Right ventricle myocardium inferior (tissue), 1 donor: ENCODE measurements around the gene XPA. TPM values are rescaled to one million over a fixed set of nuclear protein-coding genes. Genes with fewer than 3 reads are reported as not detected.
A peak's percentile ranks its signal among the peaks of the same experiment; 100 is the strongest.

Experiments
- ATAC-seq: fragments of 200-7000 bp; cut with Tn5 transposase; one replicate; pipeline ENCODE4 v1.9.1; 2020; ENCODE audit warnings: mild to moderate bottlenecking, moderate library complexity
- DNase-seq: peaks from one replicate; pipeline ENCODE4 v3.0.0; 2021; ENCODE audit errors: missing footprints
- intact Hi-C: fragments of 100-400 bp; cut with DNase I; formaldehyde crosslinking; loops from one replicate; pipeline ENCODE4 v1.11.0; 2022
- total RNA-seq: library from RNA; stranded (reverse); fragmentation: NEBNext Ultra II Directional; extraction: Animal tissue kit (Norgen Biotek cat#: 25700); gene quantifications from one replicate; pipeline ENCODE4 v1.2.1, GENCODE V29; 2021
- donor health status: DM: no; HTN: yes; CAD: no; lungs with severe emphysema.

The XPA gene
- total RNA-seq, 1 donor from 2014 or later: 6.4 TPM

- no peak for ATAC-seq
Measured at GRCh38 chr9:97629156-97629555, 68.0 kb downstream of the XPA start.

GRCh38 chr9:97628668-97629067, 68.5 kb downstream of the XPA start:
- DNase-seq (no peak), ATAC-seq (no peak)
- intact Hi-C loops: no loop called here

More at GRCh38 chr9:97629156-97629555, 68.0 kb downstream of the XPA start:
- intact Hi-C loops: no loop called here
- no peak for DNase-seq

- ATAC-seq (no peak), DNase-seq (no peak)
- intact Hi-C loops: no loop called here
Measured at GRCh38 chr9:97627624-97628023, 69.5 kb downstream of the XPA start.

GRCh38 chr9:97625620-97626019, 71.5 kb downstream of the XPA start:
- intact Hi-C loops: no loop called here
- peak; percentile 42 for ATAC-seq
- DNase-seq: no peak

Other genes starting within 250 kb of the XPA start
- 192 TPM for gene TMOD1, start 195.7 kb downstream of the XPA start, total RNA-seq
- gene TSTD2, start 64.0 kb downstream of the XPA start, total RNA-seq: 24.8 TPM
- 20.0 TPM for gene NCBP1, start 63.5 kb downstream of the XPA start, total RNA-seq
- not detected for gene FOXE1, start 155.9 kb upstream of the XPA start, total RNA-seq
- 6.5 TPM for gene TRMO, start 225.2 kb upstream of the XPA start, total RNA-seq
- gene HEMGN, start 240.8 kb upstream of the XPA start, total RNA-seq: 0.11 TPM